ENCODE data around the gene ICOS.

Gene ICOS

GRCh38 chr2:203994735-203995134, 58.2 kb downstream of the ICOS start:
- H3K4me3 ChIP-seq: no peak overlapping the region
- in situ Hi-C loops (cut with MboI; ENCODE audit: low sequenced_read_pairs): no loop called here
- H3K36me3 ChIP-seq (replicated peaks): no peaks in the 10 kb centered on the region
- H3K4me1 ChIP-seq: no peaks in the 10 kb centered on the region
- H3K9me3 ChIP-seq: no peaks in the 10 kb centered on the region
- no peaks in the 10 kb centered on the region for H3K27me3 ChIP-seq (ENCODE audit: low read depth)
- DNase-seq (ENCODE audit: low spot score in 2 of 2): no peak

GRCh38 chr2:203996692-203997091, 60.1 kb downstream of the ICOS start:
- Histone ChIP-seq H3K9me3 (no peaks in the 10 kb centered on the region), H3K4me1 (no peaks in the 10 kb centered on the region), H3K27me3 (ENCODE audit: low read depth) (no peaks in the 10 kb centered on the region), H3K36me3 (replicated peaks) (no peaks in the 10 kb centered on the region), H3K4me3 (no peak overlapping the region)
- in situ Hi-C loops (cut with MboI; ENCODE audit: low sequenced_read_pairs): no loop called here
- DNase-seq (ENCODE audit: low spot score in 2 of 2): no peak

- H3K27me3 ChIP-seq (ENCODE audit: low read depth): no peaks in the 10 kb centered on the region
- H3K36me3 ChIP-seq (replicated peaks): no peaks in the 10 kb centered on the region
- no peaks in the 10 kb centered on the region for H3K4me1 ChIP-seq
- DNase-seq (ENCODE audit: low spot score in 2 of 2): no peak
- no peaks in the 10 kb centered on the region for H3K9me3 ChIP-seq
- in situ Hi-C loops (cut with MboI; ENCODE audit: low sequenced_read_pairs): no loop called here
- H3K4me3 ChIP-seq: no peak overlapping the region
Observed at GRCh38 chr2:203997481-203997880, 60.9 kb downstream of the ICOS start.

GRCh38 chr2:203997980-203998809, 61.6 kb downstream of the ICOS start:
- H3K9me3 ChIP-seq: no peaks in the 10 kb centered on the region
- no peaks in the 10 kb centered on the region for H3K36me3 ChIP-seq (replicated peaks)
- DNase-seq (ENCODE audit: low spot score in 2 of 2): no peak
- H3K4me1 ChIP-seq: no peaks in the 10 kb centered on the region
- in situ Hi-C loops (cut with MboI; ENCODE audit: low sequenced_read_pairs): no loop called here
- no peaks in the 10 kb centered on the region for H3K27me3 ChIP-seq (ENCODE audit: low read depth)
- no peak overlapping the region for H3K4me3 ChIP-seq

- H3K36me3 ChIP-seq (replicated peaks): no peaks in the 10 kb centered on the region
- in situ Hi-C loops (cut with MboI; ENCODE audit: low sequenced_read_pairs): no loop called here
- no peaks in the 10 kb centered on the region for H3K4me1 ChIP-seq
Observed at GRCh38 chr2:203999835-204000234, 63.3 kb downstream of the ICOS start.

GRCh38 chr2:204000446-204000845, 63.9 kb downstream of the ICOS start:
- no peaks in the 10 kb centered on the region for H3K27me3 ChIP-seq (ENCODE audit: low read depth)
- in situ Hi-C loops (cut with MboI; ENCODE audit: low sequenced_read_pairs): no loop called here
- no peaks in the 10 kb centered on the region for H3K4me1 ChIP-seq
- no peaks in the 10 kb centered on the region for H3K36me3 ChIP-seq (replicated peaks)
- no peaks in the 10 kb centered on the region for H3K9me3 ChIP-seq
- H3K4me3 ChIP-seq: no peak overlapping the region
- no peak for DNase-seq (ENCODE audit: low spot score in 2 of 2)

More at GRCh38 chr2:203999835-204000234, 63.3 kb downstream of the ICOS start:
- no peaks in the 10 kb centered on the region for H3K9me3 ChIP-seq
- H3K4me3 ChIP-seq: no peak overlapping the region
- DNase-seq (ENCODE audit: low spot score in 2 of 2): no peak
- no peaks in the 10 kb centered on the region for H3K27me3 ChIP-seq (ENCODE audit: low read depth)

- in situ Hi-C loops (cut with MboI; ENCODE audit: low sequenced_read_pairs): no loop called here
- Histone ChIP-seq H3K27me3 (ENCODE audit: low read depth) (no peaks in the 10 kb centered on the region), H3K4me1 (no peaks in the 10 kb centered on the region), H3K4me3 (no peak overlapping the region), H3K36me3 (replicated peaks) (no peaks in the 10 kb centered on the region), H3K9me3 (no peaks in the 10 kb centered on the region)
- DNase-seq (ENCODE audit: low spot score in 2 of 2): no peak
Observed at GRCh38 chr2:204003276-204003990, 66.9 kb downstream of the ICOS start.

- no peak for DNase-seq (ENCODE audit: low spot score in 2 of 2)
- no peaks in the 10 kb centered on the region for H3K36me3 ChIP-seq (replicated peaks)
- H3K9me3 ChIP-seq: no peaks in the 10 kb centered on the region
- no peaks in the 10 kb centered on the region for H3K27me3 ChIP-seq (ENCODE audit: low read depth)
- in situ Hi-C loops (cut with MboI; ENCODE audit: low sequenced_read_pairs): no loop called here
- H3K4me1 ChIP-seq: no peaks in the 10 kb centered on the region
- no peak overlapping the region for H3K4me3 ChIP-seq
Observed at GRCh38 chr2:204004912-204005311, 68.3 kb downstream of the ICOS start.

GRCh38 chr2:204005940-204006721, 69.6 kb downstream of the ICOS start:
- no peaks in the 10 kb centered on the region for H3K9me3 ChIP-seq
- in situ Hi-C loops (cut with MboI; ENCODE audit: low sequenced_read_pairs): no loop called here
- H3K4me1 ChIP-seq: no peaks in the 10 kb centered on the region
- no peak for DNase-seq (ENCODE audit: low spot score in 2 of 2)
- no peak overlapping the region for H3K4me3 ChIP-seq
- H3K27me3 ChIP-seq (ENCODE audit: low read depth): no peaks in the 10 kb centered on the region
- no peaks in the 10 kb centered on the region for H3K36me3 ChIP-seq (replicated peaks)

- peaks cover 2% of the 10 kb centered on the region; the same call in 1 of the 2 replicates for H3K27me3 ChIP-seq (ENCODE audit: low read depth)
- DNase-seq (ENCODE audit: low spot score in 2 of 2): no peak
- H3K36me3 ChIP-seq (replicated peaks): no peaks in the 10 kb centered on the region
- in situ Hi-C loops (cut with MboI; ENCODE audit: low sequenced_read_pairs): no loop called here
- no peaks in the 10 kb centered on the region for H3K4me1 ChIP-seq
- no peaks in the 10 kb centered on the region for H3K9me3 ChIP-seq
- H3K4me3 ChIP-seq: no peak overlapping the region
Observed at GRCh38 chr2:204008352-204008751, 71.8 kb downstream of the ICOS start.

GRCh38 chr2:204010628-204011560, 74.3 kb downstream of the ICOS start:
- in situ Hi-C loops (cut with MboI; ENCODE audit: low sequenced_read_pairs): no loop called here
- Histone ChIP-seq H3K27me3 (ENCODE audit: low read depth) (peaks cover 8% of the 10 kb centered on the region; the same call in 1 of the 2 replicates), H3K36me3 (replicated peaks) (no peaks in the 10 kb centered on the region), H3K4me3 (no peak overlapping the region), H3K4me1 (no peaks in the 10 kb centered on the region), H3K9me3 (no peaks in the 10 kb centered on the region)
- DNase-seq (ENCODE audit: low spot score in 2 of 2): no peak

Measured in HAP-1 (cell line).